Measurements from ENCODE around the gene PLXNC1.

DNA sequence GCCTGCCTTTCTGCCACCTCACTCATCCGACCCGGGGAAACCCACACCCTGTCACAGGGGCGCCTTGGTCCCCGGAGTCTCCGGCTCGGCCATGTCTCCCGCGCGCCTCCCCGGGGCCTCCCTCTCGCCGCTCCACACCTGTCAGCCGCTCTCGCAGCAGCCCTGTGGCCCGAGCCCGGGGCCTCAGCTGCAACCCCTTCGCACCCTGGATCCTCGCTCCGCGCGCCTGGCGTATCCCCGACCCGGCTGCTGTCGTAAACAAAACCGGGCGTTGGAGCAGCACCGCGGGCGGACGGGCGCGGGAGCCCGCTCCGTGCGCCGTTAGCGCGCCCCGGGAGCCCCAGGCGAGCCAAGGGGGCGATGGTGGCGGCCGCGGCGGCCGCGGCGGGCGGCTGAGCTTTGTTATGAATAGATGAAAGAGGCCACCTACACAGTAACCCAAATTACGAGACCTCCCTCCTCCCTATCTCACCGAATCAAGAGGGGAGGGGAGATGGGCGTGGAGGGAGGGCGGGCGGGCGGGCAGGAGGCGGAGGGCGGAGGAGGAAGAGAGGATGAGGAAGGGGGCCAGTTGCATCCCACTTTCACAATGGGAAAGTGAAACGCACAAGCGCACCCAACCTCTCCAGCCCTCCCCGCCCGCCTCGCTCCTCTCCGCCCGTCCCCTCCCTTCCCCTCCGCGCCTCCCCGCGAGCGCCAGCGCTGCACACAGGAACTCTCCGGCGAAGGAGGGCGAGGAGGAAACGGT is at the start of gene PLXNC1:
- TF ChIP-seq GATA2 (IDR thresholded peaks at IDR 0.05; ENCODE audit: low read depth, low read length), result peak; percentile 11; the same call in 1 of the 2 replicates
- no peak for TF ChIP-seq GATA3 (IDR thresholded peaks at IDR 0.05; ENCODE audit: low read depth, low read length)
